GM12878 (cell line): ENCODE data around the gene ATP5PB. TPM values are rescaled to one million over a fixed set of nuclear protein-coding genes. Genes with fewer than 3 reads are reported as not detected.

Experiments
- ATAC-seq: fragments of 200-7000 bp; cut with Tn5 transposase; 3 replicates; pipeline ENCODE4 v1.9.1; 2020; ENCODE audit warnings: mild to moderate bottlenecking, moderate library complexity
- BruUV-seq: library from RNA; stranded (reverse); fragments of 400-500 nt; replicated peaks from 2 replicates; lab custom pipeline; 2021; lab: Mats Ljungman, UMichigan
- CTCF ChIA-PET: fragments of 300-600 bp; sonication (Branson Sonifier 250); formaldehyde crosslinking; extraction: SDS; loops from one replicate; lab custom pipeline; 2021; ENCODE audit warnings: inconsistent platforms; lab: Yijun Ruan, JAX
- POLR2A ChIA-PET: fragments of 350-600 bp; formaldehyde crosslinking; extraction: SDS; loops from one replicate; lab custom pipeline; 2021; ENCODE audit warnings: inconsistent platforms; lab: Charles Lee
- RAD21 ChIA-PET: fragments of 300-600 bp; sonication (Branson Sonifier 250); formaldehyde crosslinking; loops from one replicate; lab custom pipeline; 2023; ENCODE audit warnings: antibody characterized with exemption; ENCODE audit not compliant: unreplicated experiment; lab: Charles Lee
- SMC1A ChIA-PET: fragments of 300-600 bp; sonication (Branson Sonifier 250); formaldehyde crosslinking; loops from one replicate; lab custom pipeline; 2023; ENCODE audit not compliant: unreplicated experiment, uncharacterized antibody; lab: Charles Lee
- DNase-seq: peaks from one replicate; pipeline ENCODE4 v3.0.0-alpha.2; 2011; ENCODE audit warnings: low read depth, low spot score
- FAIRE-seq: peaks from 3 replicates; lab custom pipeline; 2011; peaks lifted over from hg19 to GRCh38; lab: Jason Lieb, UNC
- H2AFZ ChIP-seq: 2 replicates; pipeline ENCODE4 v1.6.0; 2011; ENCODE audit warnings: low read depth, low read length, control low read depth; ENCODE audit not compliant: control insufficient read depth
- H3K27ac ChIP-seq: 2 replicates; pipeline ENCODE4 v1.5.1; 2011; ENCODE audit warnings: control low read depth; ENCODE audit not compliant: control insufficient read depth, insufficient read depth
- H3K27me3 ChIP-seq, 2 experiments: replicated peaks in 1 of 2; 2 replicates each; pipeline versions ENCODE4 v1.6.0 to v1.6.1; 2011; ENCODE audit warnings: low read length in 1 of 2; ENCODE audit not compliant: control insufficient read depth in 2 of 2, insufficient read depth in 2 of 2
- H3K36me3 ChIP-seq, 2 experiments: 2 replicates each; pipeline ENCODE4 v1.5.1; 2011; ENCODE audit warnings: low read length in 1 of 2; ENCODE audit not compliant: control insufficient read depth in 2 of 2, insufficient read depth in 2 of 2
- H3K4me1 ChIP-seq: 2 replicates; pipeline ENCODE4 v1.6.1; 2011; ENCODE audit warnings: mild to moderate bottlenecking, low read length, moderate library complexity, mixed read lengths; ENCODE audit not compliant: control insufficient read depth, insufficient read depth
- H3K4me2 ChIP-seq: 2 replicates; pipeline ENCODE4 v1.6.0; 2011; ENCODE audit warnings: control low read depth; ENCODE audit not compliant: control insufficient read depth, insufficient read depth
- H3K4me3 ChIP-seq: fragments of 200-600 bp; sonication (generic); 2 replicates; pipeline ENCODE4 v1.5.1; 2016
- H3K79me2 ChIP-seq: 2 replicates; pipeline ENCODE4 v1.6.0; 2011; ENCODE audit warnings: low read length; ENCODE audit not compliant: control insufficient read depth, insufficient read depth
- H3K9ac ChIP-seq: 2 replicates; pipeline ENCODE4 v1.8.0; 2011; ENCODE audit warnings: low read length, control low read depth, mixed read lengths; ENCODE audit not compliant: control insufficient read depth, insufficient read depth
- H3K9me3 ChIP-seq: replicated peaks from 3 replicates; pipeline ENCODE4 v1.5.1; 2011; ENCODE audit warnings: mild to moderate bottlenecking, low read length; ENCODE audit not compliant: control insufficient read depth, insufficient read depth
- H4K20me1 ChIP-seq: 2 replicates; pipeline ENCODE4 v1.6.0; 2011; ENCODE audit not compliant: control insufficient read depth, insufficient read depth
- ATF2 ChIP-seq: IDR thresholded peaks from 2 replicates; pipeline ENCODE4 v1.6.1; 2012; ENCODE audit warnings: low read length, inconsistent platforms
- BCL11A ChIP-seq: IDR thresholded peaks from 2 replicates; pipeline ENCODE4 v1.6.1; 2011; ENCODE audit warnings: low read depth, low read length
- E2F8 ChIP-seq: fragments of 450-650 bp; IDR thresholded peaks from 2 replicates; pipeline ENCODE4 v1.6.1; 2018; ENCODE audit warnings: mild to moderate bottlenecking, low read depth, moderate library complexity; ENCODE audit not compliant: partially characterized antibody
- ELK1 ChIP-seq: IDR thresholded peaks from 2 replicates; pipeline ENCODE4 v1.6.1; 2012; ENCODE audit warnings: low read depth, low read length, improper control_type of control experiment
- EZH2 ChIP-seq: IDR thresholded peaks from 2 replicates; pipeline ENCODE4 v1.6.1; 2012; ENCODE audit warnings: low read depth, mild to moderate bottlenecking, control low read depth, inconsistent platforms, low read length, borderline replicate concordance; ENCODE audit not compliant: control insufficient read depth
- FOXK2 ChIP-seq: fragments of 450-650 bp; IDR thresholded peaks from 2 replicates; pipeline ENCODE4 v1.6.1; 2017; ENCODE audit warnings: mild to moderate bottlenecking, moderate library complexity
- IRF3 ChIP-seq: fragments of 450-650 bp; IDR thresholded peaks from 2 replicates; pipeline ENCODE4 v1.6.1; 2014; ENCODE audit warnings: mild to moderate bottlenecking
- IRF5 ChIP-seq: fragments of 450-650 bp; IDR thresholded peaks from 2 replicates; pipeline ENCODE4 v1.6.1; 2017; ENCODE audit warnings: borderline replicate concordance
- LARP7 ChIP-seq: fragments of 450-650 bp; IDR thresholded peaks from 2 replicates; pipeline ENCODE4 v1.6.1; 2017; ENCODE audit warnings: mild to moderate bottlenecking
- NFIC ChIP-seq: IDR thresholded peaks from 2 replicates; pipeline ENCODE4 v1.6.1; 2012; ENCODE audit warnings: low read depth, mild to moderate bottlenecking, inconsistent platforms, low read length, moderate library complexity
- RELA ChIP-seq: fragments of 450-650 bp; IDR thresholded peaks from 2 replicates; pipeline ENCODE4 v1.8.0; 2014; ENCODE audit warnings: borderline replicate concordance; ENCODE audit not compliant: partially characterized antibody
- SMAD5 ChIP-seq: IDR thresholded peaks from 2 replicates; pipeline ENCODE4 v1.6.1; 2016; ENCODE audit warnings: antibody characterized with exemption, low read depth
- SREBF2 ChIP-seq: IDR thresholded peaks from 2 replicates; pipeline ENCODE4 v1.6.1; 2012; ENCODE audit warnings: mild to moderate bottlenecking, low read length
- USF1 ChIP-seq: IDR thresholded peaks from 2 replicates; pipeline ENCODE4 v1.6.1; 2011; ENCODE audit warnings: borderline replicate concordance, low read depth, mild to moderate bottlenecking, moderate library complexity, mixed read lengths, low read length; ENCODE audit not compliant: insufficient read depth; ENCODE audit errors: extremely low read length
- YBX1 ChIP-seq: fragments of 450-650 bp; IDR thresholded peaks from 2 replicates; pipeline ENCODE4 v1.6.1; 2016; ENCODE audit warnings: antibody characterized with exemption
- WGBS: methylation state at CpG from one replicate; pipeline ENCODE4 v1.1.6; 2016; ENCODE audit warnings: low lambda C conversion rate; ENCODE audit not compliant: insufficient replicate concordance, insufficient coverage; ENCODE audit errors: missing lambda C conversion rate; 5-methylcytosine and 5-hydroxymethylcytosine counted together
- in situ Hi-C: fragments of 300-500 bp; cut with MboI; formaldehyde crosslinking; loops from 9 replicates; pipeline ENCODE4 v1.14.3; 2018; ENCODE audit warnings: mixed read lengths
- intact Hi-C: fragments of 100-400 bp; cut with micrococcal nuclease; formaldehyde crosslinking; loops from one replicate; pipeline ENCODE4 v1.14.2; 2022; ENCODE audit not compliant: unreplicated experiment
- polyA plus RNA-seq, 11 experiments: library from polyadenylated mRNA; depleted of rRNA in 4 of 11; unstranded in 6 of 11; stranded (reverse) in 5 of 11; fragments of >200 nt; fragmentation: Nextera tagmentation in 4 of 11; fragmentation: Illumina TruSeq in 1 of 11; extraction: Ambion mirVana in 4 of 11; extraction: Trizol in 1 of 11; gene quantifications; 1 replicate in 1 of 11; 2 replicates in 10 of 11; pipeline versions ENCODE4 v1.2.1 to v1.2.3, GENCODE V29; 2011 to 2016; ENCODE audit warnings: inconsistent platforms in 2 of 11, missing spikeins in 2 of 11, low read depth in 1 of 11
- total RNA-seq, 4 experiments: library from RNA; depleted of rRNA in 3 of 4; stranded (reverse); fragments of >200 nt in 3 of 4; fragmentation: Illumina TruSeq in 1 of 4; extraction: Trizol in 1 of 4; gene quantifications; 2 replicates each; pipeline versions ENCODE4 v1.2.1 to v1.2.3, GENCODE V29; 2013 to 2021

The ATP5PB gene
- total and polyA plus RNA-seq, 10 of the 15 experiments (the other 5 are each of a cell fraction or from before 2014, with no cell fraction given): 380 to 1,760 (median 677) TPM

- no peak for TF ChIP-seq IRF3
- no peak for TF ChIP-seq ATF2
- TF ChIP-seq ELK1: no peak
- no peak for TF ChIP-seq IRF5
These were observed 47.2 kb upstream of the ATP5PB start (continued) for GRCh38 chr1:111402083-111402482.

- CTCF ChIA-PET: interaction anchor here (0.6 to 8.1 kb wide), 3 partner anchors 9 to 374 kb away, joined by 3 to 76 read pairs (median 5); no protein-coding TSS in a partner anchor
- no peak for FAIRE-seq
- Histone ChIP-seq H3K27ac (no peak overlapping the region), H2AFZ (no peak overlapping the region), H3K9ac (no peak overlapping the region), H3K79me2 (no peaks in the 10 kb centered on the region), H4K20me1 (no peaks in the 10 kb centered on the region), H3K4me2 (no peak overlapping the region), H3K9me3 (no peaks in the 10 kb centered on the region), H3K4me3 (no peak overlapping the region), H3K4me1 (peaks cover 5% of the 10 kb centered on the region), H3K36me3 (no peaks in the 10 kb centered on the region), H3K27me3 (no peaks in the 10 kb centered on the region)
- ATAC-seq: no peak
- POLR2A ChIA-PET: no interaction called here
- in situ Hi-C loops (no loop called here), intact Hi-C loops (loop anchor here (10.0 kb wide), 1 partner anchor 360 kb away; no protein-coding TSS in a partner anchor)
- 50% methylated on average over 4 of the region's 4 CpGs for WGBS
- DNase-seq: no peak
- RAD21 ChIA-PET: no interaction called here
- SMC1A ChIA-PET: interaction anchor here (1.5 kb wide), 1 partner anchor 181 kb away, joined by 6 read pairs; no protein-coding TSS in a partner anchor
- BruUV-seq: no TSS peak
- TF ChIP-seq SMAD5: no peak
- TF ChIP-seq YBX1: no peak
- no peak for TF ChIP-seq SREBF2
- TF ChIP-seq NFIC: no peak
- no peak for TF ChIP-seq EZH2
- TF ChIP-seq FOXK2: no peak
- TF ChIP-seq RELA: no peak
- no peak for TF ChIP-seq BCL11A
- TF ChIP-seq E2F8: no peak
- TF ChIP-seq LARP7: no peak
- TF ChIP-seq USF1: no peak
These were observed 44.7 kb upstream of the ATP5PB start for GRCh38 chr1:111404588-111404987.
